HL-60 (cell line): ENCODE measurements around the gene AIRE.

Source experiments
- CTCF ChIP-seq: IDR thresholded peaks from one replicate; pipeline ENCODE4 v1.5.1; 2011; ENCODE audit warnings: low read length, control low read depth, inconsistent platforms; ENCODE audit not compliant: insufficient read depth
- POLR2AphosphoS5 ChIP-seq: IDR thresholded peaks from 2 replicates; pipeline ENCODE4 v1.6.1; 2012; ENCODE audit warnings: low read depth

GRCh38 chr21:44293551-44294231, 8.0 kb downstream of the AIRE start:
- no peak for TF ChIP-seq POLR2AphosphoS5
- TF ChIP-seq CTCF, result no peak
